IMR-90 (cell line): ENCODE measurements around the gene ZBED1. TPM values are rescaled to one million over a fixed set of nuclear protein-coding genes. Genes with fewer than 3 reads are reported as not detected.

Source experiments
- ATAC-seq: fragments of 200-7000 bp; cut with Tn5 transposase; 2 replicates; pipeline ENCODE4 v1.9.1; 2020; ENCODE audit warnings: low read depth, mild to moderate bottlenecking, moderate library complexity
- BruUV-seq: library from RNA; stranded (reverse); fragments of 400-500 nt; replicated peaks from 2 replicates; lab custom pipeline; 2021; lab: Mats Ljungman, UMichigan
- CTCF ChIA-PET: fragments of 300-600 bp; formaldehyde crosslinking; extraction: SDS; loops from one replicate; lab custom pipeline; 2021; ENCODE audit warnings: antibody characterized with exemption; lab: Yijun Ruan, JAX
- POLR2A ChIA-PET: fragments of 300-600 bp; sonication (Branson Sonifier 250); formaldehyde crosslinking; loops from one replicate; lab custom pipeline; 2022; ENCODE audit warnings: antibody characterized with exemption; ENCODE audit not compliant: unreplicated experiment; lab: Charles Lee
- DNase-seq: peaks from one replicate; pipeline ENCODE4 v3.0.0; 2013
- H2AFZ ChIP-seq: replicated peaks from 2 replicates; pipeline ENCODE3; 2013; ENCODE audit warnings: low read length, mild to moderate bottlenecking; ENCODE audit not compliant: poor library complexity
- H2AK5ac ChIP-seq: 2 replicates; pipeline ENCODE4 v1.6.1; 2013; ENCODE audit warnings: low read depth, low read length, inconsistent platforms
- H2AK9ac ChIP-seq: replicated peaks from 2 replicates; pipeline ENCODE3; 2013; ENCODE audit warnings: mild to moderate bottlenecking, low read depth, low read length, moderate library complexity; ENCODE audit not compliant: poor library complexity
- H2BK120ac ChIP-seq: 2 replicates; pipeline ENCODE4 v1.6.1; 2013; ENCODE audit warnings: low read depth, low read length, inconsistent platforms
- H2BK15ac ChIP-seq: 3 replicates; pipeline ENCODE4 v1.6.1; 2013; ENCODE audit warnings: low read depth, low read length, inconsistent platforms
- H2BK20ac ChIP-seq: 2 replicates; pipeline ENCODE4 v1.6.1; 2013; ENCODE audit warnings: low read depth, mild to moderate bottlenecking, inconsistent platforms, low read length, moderate library complexity
- H2BK5ac ChIP-seq: 2 replicates; pipeline ENCODE4 v1.6.1; 2013; ENCODE audit warnings: mild to moderate bottlenecking, low read depth, low read length, inconsistent platforms; ENCODE audit not compliant: poor library complexity, severe bottlenecking
- H3K14ac ChIP-seq: replicated peaks from 2 replicates; pipeline ENCODE4 v1.6.1; 2013; ENCODE audit warnings: low read depth, low read length, inconsistent platforms
- H3K18ac ChIP-seq: 2 replicates; pipeline ENCODE4 v1.6.1; 2013; ENCODE audit warnings: low read depth, low read length, control low read depth
- H3K23ac ChIP-seq: 2 replicates; pipeline ENCODE4 v1.6.1; 2013; ENCODE audit warnings: low read depth, low read length, inconsistent platforms
- H3K27ac ChIP-seq: 2 replicates; pipeline ENCODE4 v1.5.1; 2013; ENCODE audit warnings: mild to moderate bottlenecking, control low read depth, low read length; ENCODE audit not compliant: insufficient read depth
- H3K27me3 ChIP-seq: 2 replicates; pipeline ENCODE4 v1.6.1; 2013; ENCODE audit warnings: low read length; ENCODE audit not compliant: control insufficient read depth, insufficient read depth
- H3K36me3 ChIP-seq: 2 replicates; pipeline ENCODE4 v1.6.1; 2013; ENCODE audit warnings: low read length, mixed read lengths; ENCODE audit not compliant: control insufficient read depth, insufficient read depth
- H3K4ac ChIP-seq: 2 replicates; pipeline ENCODE4 v1.6.1; 2013; ENCODE audit warnings: low read depth, low read length, inconsistent platforms
- H3K4me1 ChIP-seq: 2 replicates; pipeline ENCODE4 v1.6.1; 2013; ENCODE audit warnings: low read length, mixed read lengths; ENCODE audit not compliant: control insufficient read depth, insufficient read depth
- H3K4me2 ChIP-seq: 2 replicates; pipeline ENCODE4 v1.6.1; 2013; ENCODE audit warnings: low read depth, mild to moderate bottlenecking, control low read depth, low read length, moderate library complexity
- H3K4me3 ChIP-seq: 2 replicates; pipeline ENCODE4 v1.5.1; 2013; ENCODE audit warnings: low read depth, mild to moderate bottlenecking, control low read depth, low read length, moderate library complexity; ENCODE audit not compliant: insufficient read depth
- H3K56ac ChIP-seq: 2 replicates; pipeline ENCODE4 v1.6.1; 2013; ENCODE audit warnings: low read length, inconsistent platforms; ENCODE audit not compliant: insufficient read depth; ENCODE audit errors: extremely low read depth
- H3K79me1 ChIP-seq, 2 experiments: 2 replicates each; pipeline ENCODE4 v1.6.1; 2013; ENCODE audit warnings: low read length in 2 of 2, inconsistent platforms in 1 of 2, low read depth in 1 of 2
- H3K9ac ChIP-seq: 2 replicates; pipeline ENCODE4 v1.6.1; 2013; ENCODE audit warnings: low read depth, low read length, control low read depth
- H3K9me1 ChIP-seq: 2 replicates; pipeline ENCODE4 v1.6.1; 2013; ENCODE audit warnings: low read length, inconsistent platforms; ENCODE audit not compliant: insufficient read depth
- H3K9me3 ChIP-seq: 2 replicates; pipeline ENCODE4 v1.6.1; 2013; ENCODE audit warnings: low read length; ENCODE audit not compliant: control insufficient read depth, insufficient read depth
- H4K20me1 ChIP-seq: 2 replicates; pipeline ENCODE4 v1.6.1; 2013; ENCODE audit warnings: low read length, inconsistent platforms; ENCODE audit not compliant: insufficient read depth
- H4K5ac ChIP-seq: 2 replicates; pipeline ENCODE4 v1.6.1; 2013; ENCODE audit warnings: mild to moderate bottlenecking, low read depth, low read length, control low read depth
- H4K8ac ChIP-seq, 2 experiments: 2 replicates each; pipeline ENCODE4 v1.6.1; 2013; ENCODE audit warnings: low read depth in 2 of 2, low read length in 2 of 2, control low read depth in 1 of 2, inconsistent platforms in 1 of 2
- H4K91ac ChIP-seq: 2 replicates; pipeline ENCODE4 v1.6.1; 2013; ENCODE audit warnings: low read depth, low read length, inconsistent platforms; ENCODE audit not compliant: insufficient read depth
- CHD1 ChIP-seq: IDR thresholded peaks from 2 replicates; pipeline ENCODE4 v1.6.1; 2012; ENCODE audit warnings: low read depth, low read length, improper control_type of control experiment
- CTCF ChIP-seq: conservative IDR thresholded peaks from 2 replicates; pipeline ENCODE4 v1.5.1; 2012; ENCODE audit warnings: mild to moderate bottlenecking, low read depth, low read length, improper control_type of control experiment
- MAZ ChIP-seq: IDR thresholded peaks from 2 replicates; pipeline ENCODE4 v1.6.1; 2012; ENCODE audit warnings: low read depth, mild to moderate bottlenecking, low read length, improper control_type of control experiment, moderate library complexity, borderline replicate concordance
- POLR2A ChIP-seq: IDR thresholded peaks from 2 replicates; pipeline ENCODE4 v1.6.1; 2012; ENCODE audit warnings: mild to moderate bottlenecking, low read depth, low read length
- RCOR1 ChIP-seq: IDR thresholded peaks from 2 replicates; pipeline ENCODE4 v1.6.1; 2012; ENCODE audit warnings: mild to moderate bottlenecking, low read length, improper control_type of control experiment; ENCODE audit not compliant: insufficient replicate concordance
- RFX5 ChIP-seq: IDR thresholded peaks from 2 replicates; pipeline ENCODE4 v1.8.0; 2012; ENCODE audit warnings: low read depth, mild to moderate bottlenecking, low read length, moderate library complexity
- USF2 ChIP-seq: fragments of 150-350 bp; IDR thresholded peaks from 2 replicates; pipeline ENCODE4 v1.6.1; 2017; ENCODE audit warnings: mild to moderate bottlenecking, antibody characterized with exemption, low read length, low read depth
- WGBS, 2 experiments: methylation state at CpG; one replicate each; pipeline versions ENCODE4 v1.1.5 to v1.1.7; 2013; ENCODE audit warnings: missing lambda C conversion rate in 2 of 2; ENCODE audit not compliant: insufficient read length in 1 of 2; ENCODE audit errors: extremely low coverage in 2 of 2; 5-methylcytosine and 5-hydroxymethylcytosine counted together
- dilution Hi-C: fragments of 300-500 bp; cut with HindIII; formaldehyde crosslinking; loops from one replicate; pipeline ENCODE4 v1.14.3; 2018; ENCODE audit warnings: low sequenced_read_pairs; ENCODE audit not compliant: unreplicated experiment
- in situ Hi-C: fragments of 300-500 bp; cut with MboI; formaldehyde crosslinking; loops from 3 replicates; pipeline ENCODE4 v1.14.3; 2019; ENCODE audit warnings: low sequenced_read_pairs, inconsistent platforms, mixed read lengths
- intact Hi-C: fragments of 100-400 bp; cut with micrococcal nuclease; formaldehyde crosslinking; loops from 2 replicates; pipeline ENCODE4 v1.10.0; 2022
- polyA plus RNA-seq, 3 experiments: library from polyadenylated mRNA; depleted of rRNA; stranded (reverse); fragments of >200 nt; gene quantifications; 2 replicates each; pipeline ENCODE4 v1.2.3, GENCODE V29; 2012; ENCODE audit warnings: low replicate concordance in 1 of 3
- total RNA-seq: library from RNA; depleted of rRNA; stranded (reverse); fragments of >200 nt; gene quantifications from 2 replicates; pipeline ENCODE4 v1.2.3, GENCODE V29; 2012

The ZBED1 gene
- total and polyA plus RNA-seq, 2 of the 4 experiments (the other 2 are of a cell fraction) = 13.1 to 21.5 TPM

GRCh38 chrX:2490634-2491033 is 10.1 kb downstream of the ZBED1 start:
- no peak overlapping the region for H4K5ac ChIP-seq
- WGBS, 2 experiments = 90% methylated on average over 12 of the region's 22 CpGs; no CpG with 5 or more reads in 1 of the 2 experiments
- no peak overlapping the region for H3K18ac ChIP-seq
- H3K79me1 ChIP-seq = peaks cover 12 to 57% of the 10 kb centered on the region in 2 experiments
- no peak overlapping the region for H2AFZ ChIP-seq
- ChIA-PET POLR2A (no interaction called here), CTCF (no interaction called here)
- H2BK120ac ChIP-seq = no peak overlapping the region
- no peak overlapping the region for H3K27ac ChIP-seq
- H3K23ac ChIP-seq = no peak overlapping the region
- H2BK5ac ChIP-seq = no peak overlapping the region
- H3K14ac ChIP-seq = no peak overlapping the region
- H3K27me3 ChIP-seq = no peaks in the 10 kb centered on the region
- no peak overlapping the region for H2AK9ac ChIP-seq
- intact Hi-C loops (loop anchor here (10.0 kb wide), 1 partner anchor 836 kb away; no protein-coding TSS in a partner anchor), dilution Hi-C loops (no loop called here), in situ Hi-C loops (no loop called here)
- H4K8ac ChIP-seq = no peak overlapping the region
- no peaks in the 10 kb centered on the region for H3K9me3 ChIP-seq
- H3K4me3 ChIP-seq = no peak overlapping the region
- peaks cover 17% of the 10 kb centered on the region for H4K20me1 ChIP-seq
- H4K91ac ChIP-seq = no peak overlapping the region
- ATAC-seq = no peak
- no peak overlapping the region for H2BK20ac ChIP-seq
- H3K4me1 ChIP-seq = peaks cover 2% of the 10 kb centered on the region; the same call in 1 of the 2 replicates
- no peak overlapping the region for H2AK5ac ChIP-seq
- BruUV-seq = no TSS peak
- peaks cover 3% of the 10 kb centered on the region; the same call in 1 of the 2 replicates for H3K9me1 ChIP-seq
- H3K4me2 ChIP-seq = no peak overlapping the region
- no peak overlapping the region for H3K4ac ChIP-seq
- peaks cover 54% of the 10 kb centered on the region for H3K36me3 ChIP-seq
- TF ChIP-seq RFX5 = no peak
- TF ChIP-seq POLR2A = no peak
- TF ChIP-seq CTCF = no peak
- TF ChIP-seq MAZ = no peak
- TF ChIP-seq CHD1 = no peak
- no peak for TF ChIP-seq USF2
- no peak for TF ChIP-seq RCOR1
- no peak overlapping the region for H3K9ac ChIP-seq
- H2BK15ac ChIP-seq = no peak overlapping the region
- no peak overlapping the region for H3K56ac ChIP-seq
- no peak for DNase-seq
